Prostate gland (tissue), 2 donors: ENCODE results near the gene CHST11. TPM values are rescaled to one million over a fixed set of nuclear protein-coding genes. Genes with fewer than 3 reads are reported as not detected.

ENCODE experiments used
- DNase-seq: peaks from one replicate; pipeline ENCODE4 v3.0.0-alpha.2; 2019; ENCODE audit warnings: low spot score
- H3K27ac ChIP-seq, 2 donors: fragments of 200-600 bp; sonication (generic); 2 replicates each; pipeline ENCODE4 v1.5.1; 2017 to 2019
- H3K27me3 ChIP-seq: fragments of 200-600 bp; sonication (generic); replicated peaks from 2 replicates; pipeline ENCODE4 v1.5.1; 2019; ENCODE audit not compliant: insufficient read depth
- H3K36me3 ChIP-seq, 2 donors: fragments of 200-600 bp; sonication (generic); 1 replicate in 1 of 2; 2 replicates in 1 of 2; pipeline versions ENCODE4 v1.5.1 to v1.8.1; 2017 to 2019
- H3K4me1 ChIP-seq: fragments of 200-600 bp; sonication (generic); replicated peaks from 2 replicates; pipeline ENCODE4 v1.5.1; 2019
- H3K4me3 ChIP-seq, 2 donors: fragments of 200-600 bp; sonication (generic); 2 replicates each; pipeline ENCODE4 v1.5.1; 2017 to 2019
- H3K9me3 ChIP-seq: fragments of 200-600 bp; sonication (generic); 2 replicates; pipeline ENCODE4 v1.5.1; 2017
- CTCF ChIP-seq, 4 experiments: fragments of 200-600 bp in 2 of 4; fragments of 450-650 bp in 2 of 4; sonication (generic) in 2 of 4; IDR thresholded peaks; 1 replicate in 3 of 4; 2 replicates in 1 of 4; pipeline ENCODE4 v1.5.1; 2016 to 2019; ENCODE audit warnings: antibody characterized with exemption in 4 of 4, mild to moderate bottlenecking in 2 of 4, moderate library complexity in 2 of 4
- POLR2A ChIP-seq: fragments of 450-650 bp; IDR thresholded peaks from one replicate; pipeline ENCODE4 v1.6.1; 2016; ENCODE audit warnings: antibody characterized with exemption, mild to moderate bottlenecking
- POLR2AphosphoS5 ChIP-seq: sonication (generic); formaldehyde crosslinking; IDR thresholded peaks from one replicate; pipeline ENCODE4 v1.6.1; 2017; ENCODE audit warnings: antibody characterized with exemption
- WGBS: methylation state at CpG from one replicate; pipeline ENCODE4 v1.1.5; 2018; 5-methylcytosine and 5-hydroxymethylcytosine counted together
- intact Hi-C: fragments of 100-400 bp; cut with DNase I; formaldehyde crosslinking; loops from one replicate; pipeline ENCODE4 v1.14.2; 2022
- total RNA-seq, 2 donors: library from RNA; depleted of rRNA; stranded (reverse); fragments of >200 nt; gene quantifications; one replicate each; pipeline ENCODE4 v1.1.0, GENCODE V29; 2016

CHST11 gene
- total RNA-seq, 2 donors from 2014 or later: 10.4 to 25.4 TPM

DNA sequence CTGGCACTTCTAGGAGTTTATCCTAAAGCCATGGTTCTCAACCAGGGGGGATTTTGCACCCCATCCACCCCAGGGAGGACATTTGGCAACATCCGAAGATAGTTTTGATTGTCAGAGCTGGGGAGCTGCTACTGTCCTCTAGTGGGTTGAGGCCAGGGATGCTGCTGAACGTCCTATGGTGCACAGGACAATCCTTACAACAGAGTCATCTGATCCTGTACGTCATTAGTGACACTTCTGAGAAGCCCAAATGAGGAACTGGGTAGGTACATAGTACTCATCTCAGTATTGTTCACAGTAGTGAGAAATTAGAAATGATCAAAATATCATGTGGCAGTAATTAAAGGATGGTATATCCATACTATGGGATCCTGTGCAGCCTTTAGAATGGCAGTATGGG lies 185.1 kb downstream of the CHST11 start:
- no peak for TF ChIP-seq POLR2AphosphoS5
- TF ChIP-seq POLR2A: no peak
- no peak for TF ChIP-seq CTCF (IDR thresholded peaks at IDR 0.05)
- no peak overlapping the region for H3K4me3 ChIP-seq
- H3K27me3 ChIP-seq: no peaks in the 10 kb centered on the region
- intact Hi-C loops: no loop called here
- no peaks in the 10 kb centered on the region for H3K4me1 ChIP-seq
- no peaks in the 10 kb centered on the region for H3K9me3 ChIP-seq
- H3K27ac ChIP-seq: no peak overlapping the region
- 82% methylated on average over 3 of the region's 3 CpGs for WGBS
- H3K36me3 ChIP-seq: no peaks in the 10 kb centered on the region
- no peak for DNase-seq

- Histone ChIP-seq H3K9me3 (no peaks in the 10 kb centered on the region), H3K4me1 (no peaks in the 10 kb centered on the region), H3K36me3 (no peaks in the 10 kb centered on the region), H3K27ac (no peak overlapping the region), H3K4me3 (no peak overlapping the region), H3K27me3 (no peaks in the 10 kb centered on the region)
- intact Hi-C loops: no loop called here
- DNase-seq: no peak
- 90% methylated on average over 8 of the region's 8 CpGs for WGBS
- TF ChIP-seq CTCF (IDR thresholded peaks at IDR 0.05): no peak
- no peak for TF ChIP-seq POLR2A
- TF ChIP-seq POLR2AphosphoS5: no peak
Observed at GRCh38 chr12:104643093-104643818, 186.5 kb downstream of the CHST11 start.

- Histone ChIP-seq H3K4me1 (no peaks in the 10 kb centered on the region), H3K4me3 (no peak overlapping the region), H3K27me3 (no peaks in the 10 kb centered on the region), H3K9me3 (no peaks in the 10 kb centered on the region), H3K36me3 (no peaks in the 10 kb centered on the region), H3K27ac (no peak overlapping the region)
- DNase-seq: no peak
- WGBS: 57% methylated on average over 12 of the region's 12 CpGs
- no peak for TF ChIP-seq POLR2A
- TF ChIP-seq CTCF (IDR thresholded peaks at IDR 0.05): no peak
- intact Hi-C loops: no loop called here
Observed at GRCh38 chr12:104643819-104644669, 187.3 kb downstream of the CHST11 start.

DNA sequence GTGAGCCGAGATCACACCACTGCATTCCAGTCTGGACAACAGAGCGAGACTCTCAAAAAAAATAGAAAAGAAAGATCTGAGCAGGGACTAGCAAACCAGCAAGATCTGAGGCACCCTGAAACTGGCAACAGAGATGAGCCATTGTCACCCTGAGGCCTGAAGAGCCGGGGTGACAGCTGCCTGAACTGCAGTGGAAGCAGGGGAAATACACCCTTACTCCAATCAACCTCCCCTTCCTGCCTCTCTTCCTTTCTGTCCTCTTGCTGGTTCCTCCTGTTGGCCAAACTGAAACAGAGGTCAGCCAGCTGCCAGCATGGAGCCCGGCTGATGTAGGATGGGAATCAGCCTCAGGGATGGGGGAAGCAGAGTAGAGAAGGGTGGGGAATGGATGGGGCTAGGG lies 192.0 kb downstream of the CHST11 start:
- Histone ChIP-seq H3K4me1 (no peaks in the 10 kb centered on the region), H3K27ac (no peak overlapping the region), H3K4me3 (no peak overlapping the region), H3K36me3 (no peaks in the 10 kb centered on the region), H3K9me3 (no peaks in the 10 kb centered on the region), H3K27me3 (no peaks in the 10 kb centered on the region)
- intact Hi-C loops: no loop called here
- no peak for TF ChIP-seq POLR2A
- TF ChIP-seq POLR2AphosphoS5: no peak
- no peak for TF ChIP-seq CTCF (IDR thresholded peaks at IDR 0.05)
- DNase-seq: no peak
- 75% methylated on average over 4 of the region's 4 CpGs for WGBS
